Right ventricle myocardium superior (tissue), 1 donor: Measurements from ENCODE around the gene EIF4E1B. TPM values are rescaled to one million over a fixed set of nuclear protein-coding genes. Genes with fewer than 3 reads are reported as not detected.
"Not testable (repeated sequence)": the region's sequence is repeated elsewhere in the genome, so short reads cannot be mapped to it uniquely, and the experiment has no call there.

Experiments
- ATAC-seq: fragments of 200-7000 bp; cut with Tn5 transposase; one replicate; pipeline ENCODE4 v1.9.1; 2020; ENCODE audit warnings: mild to moderate bottlenecking; ENCODE audit not compliant: poor library complexity
- DNase-seq: peaks from one replicate; pipeline ENCODE4 v3.0.0-alpha.2; 2020
- intact Hi-C: fragments of 100-400 bp; cut with DNase I; formaldehyde crosslinking; loops from one replicate; pipeline ENCODE4 v1.11.2; 2022
- total RNA-seq: library from RNA; stranded (reverse); fragmentation: NEBNext Ultra II Directional; extraction: Animal tissue kit (Norgen Biotek cat#: 25700); gene quantifications from one replicate; pipeline ENCODE4 v1.2.1, GENCODE V29; 2021
- donor health status: DM: no; HTN: yes; CAD: no; lungs with severe emphysema.

The EIF4E1B gene
- total RNA-seq, 1 donor from 2014 or later, result not detected

DNA sequence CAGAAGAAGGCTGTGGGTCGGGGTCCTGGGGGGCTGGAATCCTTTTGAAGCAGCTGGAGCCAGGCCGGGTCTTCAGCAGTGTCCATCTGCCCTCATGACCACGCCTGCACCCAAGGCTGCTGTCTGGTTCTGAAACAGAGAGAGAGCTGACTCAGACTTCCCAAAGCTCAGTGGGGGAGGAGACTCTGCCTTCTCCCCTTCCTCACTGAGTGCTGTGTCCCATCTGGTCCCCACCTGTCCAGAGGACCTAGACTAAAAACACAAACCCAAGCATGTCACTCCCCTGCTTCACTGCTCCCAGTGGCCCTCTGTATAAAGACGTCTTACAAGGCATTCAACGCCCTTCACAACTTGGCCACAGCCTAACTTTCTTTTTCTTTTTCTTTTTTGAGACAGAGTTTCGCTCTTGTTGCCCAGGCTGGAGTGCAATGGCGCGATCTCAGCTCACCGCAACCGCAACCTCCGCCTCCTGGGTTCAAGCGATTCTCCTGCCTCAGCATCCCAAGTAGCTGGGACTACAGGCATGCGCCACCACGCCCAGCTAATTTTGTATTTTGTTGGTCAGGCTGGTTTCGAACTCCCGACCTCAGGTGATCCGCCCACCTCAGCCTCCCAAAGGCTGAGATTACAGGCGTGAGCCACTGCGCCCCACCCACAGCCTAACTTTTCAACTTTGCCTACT lies 30.6 kb upstream of the EIF4E1B start:
- ATAC-seq, intact Hi-C loops, DNase-seq: not testable (repeated sequence)

DNA sequence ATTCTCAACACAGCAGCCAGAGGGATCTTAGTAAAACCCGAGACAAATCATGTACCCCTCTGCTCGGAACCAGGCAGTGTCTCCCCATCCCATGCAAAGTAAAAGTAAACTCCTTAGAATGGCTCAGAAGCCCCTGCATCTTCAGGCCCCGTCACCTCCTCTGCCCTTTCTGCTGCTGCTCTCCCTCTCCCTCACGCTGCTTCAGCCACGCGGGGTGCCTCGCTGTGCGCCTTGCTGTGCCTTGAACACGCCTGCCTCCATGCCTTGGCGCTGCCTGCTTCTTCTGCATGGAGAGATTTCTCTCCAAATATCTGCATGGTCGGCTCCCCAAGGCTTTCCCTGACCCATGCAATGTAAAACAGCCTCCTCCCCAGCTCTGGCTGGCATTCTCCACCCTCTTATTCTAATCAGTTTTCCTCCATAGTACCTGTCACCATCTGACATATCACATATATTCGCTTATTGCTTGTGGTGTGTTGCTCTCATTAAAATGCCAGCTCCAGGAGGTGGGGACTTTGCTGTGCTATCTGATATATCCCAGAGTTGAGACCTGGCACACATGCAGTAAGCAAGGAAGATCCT lies 28.5 kb upstream of the EIF4E1B start:
- intact Hi-C loops, result no loop called here
- no peak for DNase-seq
- no peak for ATAC-seq

GRCh38 chr5:176603091-176603490 lies 27.4 kb upstream of the EIF4E1B start:
- intact Hi-C loops, result no loop called here
- DNase-seq, result no peak
- no peak for ATAC-seq

DNA sequence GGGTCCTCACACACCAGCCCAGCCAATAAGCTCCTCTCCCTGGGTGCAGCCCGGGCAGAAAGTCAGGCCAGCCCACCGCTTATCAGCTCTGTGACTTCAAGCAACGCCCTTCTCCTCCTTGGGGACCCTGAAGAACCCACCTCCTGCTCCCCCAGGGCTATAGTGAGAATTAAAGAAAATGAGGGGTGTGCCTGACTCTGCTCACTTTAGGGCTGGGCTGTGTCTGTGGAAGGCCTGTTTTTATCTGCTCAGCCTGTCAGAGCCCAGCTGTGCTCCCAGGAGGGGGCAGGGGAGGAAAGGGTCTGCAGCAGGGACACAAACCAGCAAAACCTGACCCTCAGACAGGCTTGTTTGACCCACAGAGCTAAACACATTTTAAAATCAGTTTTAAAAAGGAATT lies 24.4 kb upstream of the EIF4E1B start:
- no peak for ATAC-seq
- intact Hi-C loops, result no loop called here
- DNase-seq, result no peak

DNA sequence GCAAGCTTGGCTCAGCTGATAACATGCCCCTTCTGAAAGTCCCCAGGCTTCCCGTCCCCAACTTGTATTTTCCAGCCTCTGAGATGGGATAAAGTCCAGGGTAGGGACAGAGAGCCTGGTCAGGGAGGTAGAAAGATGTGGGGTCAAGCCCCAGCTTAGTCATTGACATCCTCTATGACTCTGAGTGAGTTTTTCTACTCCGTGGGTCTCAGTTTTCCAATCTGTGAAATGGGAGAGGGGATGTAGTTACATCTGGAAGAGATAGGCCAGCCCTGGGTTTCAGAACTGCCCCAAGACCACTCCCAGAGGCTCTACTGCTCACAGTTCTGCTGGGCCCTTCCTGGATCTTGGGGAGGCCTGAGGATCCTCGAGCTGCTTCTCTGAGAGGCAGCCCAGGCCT lies 23.6 kb upstream of the EIF4E1B start:
- DNase-seq (no peak), ATAC-seq (no peak)
- intact Hi-C loops, result no loop called here

DNA sequence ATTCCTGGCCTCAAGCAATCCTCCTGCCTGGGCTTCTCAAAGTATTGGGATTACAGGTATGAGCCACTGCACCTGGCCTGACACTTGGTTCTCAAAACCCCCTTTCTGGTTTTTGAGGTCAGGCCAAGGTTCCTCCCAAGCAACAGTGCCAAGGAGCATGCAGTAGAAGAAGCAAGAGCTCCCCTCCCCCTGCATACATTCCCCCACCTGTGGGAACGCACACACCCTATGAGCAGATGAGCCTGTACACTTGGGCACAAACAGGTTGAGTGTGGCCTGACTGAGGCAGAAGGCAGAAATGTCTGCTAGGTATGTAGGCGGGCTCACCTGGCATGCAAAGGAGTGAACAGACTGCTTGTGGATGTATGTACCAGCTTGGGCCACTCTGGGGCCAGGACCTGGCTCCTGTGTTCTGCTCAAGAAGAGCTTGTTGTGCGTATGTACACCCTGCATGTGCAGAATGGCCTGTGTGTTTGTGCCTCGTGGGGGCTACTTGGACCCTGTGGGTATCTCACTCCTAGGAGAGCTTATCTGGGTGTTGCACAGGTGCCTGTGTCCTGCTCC lies 22.3 kb upstream of the EIF4E1B start:
- DNase-seq (no peak), ATAC-seq (no peak)
- intact Hi-C loops, result no loop called here

GRCh38 chr5:176608937-176609723 lies 21.3 kb upstream of the EIF4E1B start:
- ATAC-seq, result no peak
- DNase-seq, result no peak
- intact Hi-C loops, result no loop called here

DNA sequence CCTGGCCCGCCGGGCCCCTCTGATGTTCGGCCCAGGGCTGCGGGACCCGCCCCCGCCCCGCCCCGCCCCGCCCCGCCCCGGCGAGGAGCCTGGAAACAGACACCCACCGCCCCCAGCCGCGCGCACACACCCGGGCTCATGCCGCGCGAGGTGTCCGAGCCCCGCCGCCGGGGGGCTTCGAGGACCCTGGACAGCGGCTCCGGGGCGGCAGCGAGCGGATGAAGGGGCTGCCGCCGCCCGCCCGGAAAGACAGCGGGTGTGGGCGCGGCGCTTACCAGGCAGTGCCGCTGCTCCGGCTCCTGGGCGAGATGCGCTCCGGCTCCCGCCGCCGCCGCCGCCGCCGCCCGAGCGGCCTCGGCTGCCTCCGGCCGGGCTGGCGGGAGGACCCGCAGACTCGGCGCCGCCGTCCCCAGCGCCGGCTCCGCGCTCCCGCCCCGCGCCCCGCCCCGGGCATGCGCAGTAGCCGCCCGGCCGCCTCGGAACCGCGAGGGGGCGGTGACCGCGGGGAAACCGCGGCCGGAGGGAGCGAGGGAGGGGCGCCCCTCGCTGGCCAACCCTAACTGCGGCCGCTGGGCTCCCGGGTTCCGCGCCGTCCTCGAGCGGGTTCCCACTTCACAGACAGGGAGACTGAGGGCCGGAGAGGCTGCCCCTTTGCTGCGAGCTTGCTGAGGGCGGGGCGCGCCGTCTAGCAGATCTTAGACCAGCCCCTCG lies 20.6 kb upstream of the EIF4E1B start, which contains the start of gene GPRIN1:
GPRIN1 (minus strand) TSS at position 433 of the 711 bp plus-strand sequence. CDS start 10,322 bp downstream, outside the sequence.
- intact Hi-C loops, result no loop called here
- DNase-seq (peak; percentile 70), ATAC-seq (peak; percentile 92)

DNA sequence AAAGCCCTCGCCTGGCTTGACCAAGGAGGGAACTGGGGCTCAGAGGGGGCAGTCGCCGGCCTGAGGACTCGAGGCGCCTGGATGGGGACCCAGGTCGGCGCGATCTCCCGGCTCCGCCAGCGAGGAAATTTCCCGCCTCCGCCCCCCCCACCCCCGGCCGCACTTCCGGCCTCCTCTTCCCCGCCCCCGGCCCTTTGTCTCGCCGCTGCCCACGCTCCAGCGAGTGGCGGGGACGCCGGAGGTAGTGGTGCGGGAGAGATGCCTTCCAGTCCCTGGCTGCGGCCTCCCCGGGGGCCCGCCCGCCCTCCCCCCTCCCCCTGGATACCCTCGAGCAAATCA lies 20.1 kb upstream of the EIF4E1B start:
- ATAC-seq, result peak; percentile 27
- intact Hi-C loops, result no loop called here
- DNase-seq, result no peak

GRCh38 chr5:176611435-176611834 lies 19.0 kb upstream of the EIF4E1B start:
- intact Hi-C loops, result no loop called here
- peak; percentile 80 for DNase-seq
- peak; percentile 44 for ATAC-seq

DNA sequence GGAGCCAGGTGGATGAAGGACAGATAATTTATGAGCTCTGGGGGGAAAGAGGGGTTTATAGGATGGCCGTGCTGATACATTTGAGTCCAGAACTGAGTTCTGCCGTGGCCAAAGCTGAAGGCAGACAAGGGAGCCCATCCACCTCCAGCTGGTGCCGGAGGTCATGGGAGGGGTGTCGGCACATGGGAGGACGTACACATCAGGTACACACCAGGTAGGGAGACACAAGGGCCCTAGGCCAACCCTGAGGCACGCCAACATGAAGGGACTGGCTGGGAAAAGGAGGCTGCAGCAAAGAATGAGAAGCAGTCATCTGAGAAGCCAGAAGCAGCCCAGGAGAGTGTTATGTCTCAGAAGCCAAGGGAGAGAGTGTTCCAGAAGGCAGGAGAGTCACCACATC lies 18.5 kb upstream of the EIF4E1B start:
- intact Hi-C loops, result no loop called here
- no peak for ATAC-seq

GRCh38 chr5:176612855-176613254 lies 17.6 kb upstream of the EIF4E1B start:
- intact Hi-C loops, result no loop called here
- DNase-seq (no peak), ATAC-seq (no peak)

More for the DNA sequence above, 18.5 kb upstream of the EIF4E1B start:
- DNase-seq, result no peak

- intact Hi-C loops, result no loop called here
- ATAC-seq (no peak), DNase-seq (no peak)
These were observed 15.5 kb upstream of the EIF4E1B start for GRCh38 chr5:176614805-176615478.

GRCh38 chr5:176616511-176616910 lies 14.0 kb upstream of the EIF4E1B start:
- ATAC-seq, result no peak
- DNase-seq, result no peak
- intact Hi-C loops, result no loop called here

- DNase-seq (no peak), ATAC-seq (no peak)
- intact Hi-C loops, result no loop called here
These were observed 11.7 kb upstream of the EIF4E1B start for GRCh38 chr5:176618783-176619182.

DNA sequence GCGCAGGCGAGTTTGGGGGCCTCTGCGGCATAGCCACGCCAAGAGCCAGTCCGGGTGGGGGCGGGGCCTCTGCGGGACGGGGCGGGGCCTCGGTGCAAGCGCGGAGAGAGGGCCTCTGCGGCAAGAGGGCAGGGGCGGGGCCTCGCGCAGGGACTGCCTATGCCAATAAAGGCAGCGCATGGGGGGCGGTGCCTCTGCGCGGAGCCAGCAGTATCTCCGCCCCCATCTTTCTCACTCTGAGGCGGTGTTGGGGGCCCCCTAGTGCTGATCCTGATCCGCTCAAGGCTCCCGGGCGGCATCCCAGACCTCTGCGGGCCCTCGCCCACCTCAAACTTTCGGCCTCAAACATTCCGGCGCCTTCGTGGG lies 11.3 kb upstream of the EIF4E1B start:
- DNase-seq, result peak; percentile 70
- intact Hi-C loops, result no loop called here
- ATAC-seq, result peak; percentile 75

DNA sequence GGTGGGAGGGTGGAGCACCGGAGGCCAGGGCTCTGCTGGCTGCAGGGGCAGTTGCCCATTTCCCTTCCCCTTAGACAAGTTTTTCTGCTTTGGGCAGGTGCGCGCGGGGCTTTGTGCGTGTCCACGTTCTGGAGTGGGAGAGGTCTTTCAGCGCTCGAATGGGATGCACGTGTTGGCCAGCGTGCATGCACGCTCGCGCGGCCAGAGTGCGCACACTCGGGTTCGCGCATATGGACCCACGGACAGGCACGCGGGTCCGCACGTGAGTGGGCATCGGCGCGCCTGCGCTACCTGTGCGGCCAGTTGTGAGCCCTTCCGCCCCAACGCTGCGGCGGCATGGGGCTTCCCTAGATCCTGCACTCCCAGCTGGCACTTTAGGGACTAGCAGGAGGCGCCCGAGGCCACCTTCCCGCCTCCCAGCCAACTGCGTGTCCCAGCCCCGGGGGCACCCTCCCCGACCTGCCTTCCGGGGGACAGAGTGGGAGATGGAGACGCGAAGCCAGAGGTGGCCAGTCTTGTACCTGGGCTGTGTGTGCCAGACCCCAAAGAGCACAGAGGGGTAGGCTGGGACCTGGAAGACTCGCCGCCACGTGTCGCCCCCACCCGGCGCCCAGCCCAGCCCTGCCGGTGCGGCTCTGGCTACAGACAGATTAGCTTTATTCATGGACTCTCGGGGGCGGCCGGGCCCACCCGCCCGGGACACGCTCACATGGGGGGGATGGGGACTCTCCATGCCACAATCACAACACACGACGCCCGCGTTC lies 10.7 kb upstream of the EIF4E1B start:
- no peak for ATAC-seq
- DNase-seq, result no peak
- intact Hi-C loops, result no loop called here
